ENCODE measurements around the gene ZACN. TPM values are rescaled to one million over a fixed set of nuclear protein-coding genes. Genes with fewer than 3 reads are reported as not detected.

Gene ZACN
- total RNA-seq, 2 experiments from 2014 or later, result 6.4 to 6.5 TPM

DNA sequence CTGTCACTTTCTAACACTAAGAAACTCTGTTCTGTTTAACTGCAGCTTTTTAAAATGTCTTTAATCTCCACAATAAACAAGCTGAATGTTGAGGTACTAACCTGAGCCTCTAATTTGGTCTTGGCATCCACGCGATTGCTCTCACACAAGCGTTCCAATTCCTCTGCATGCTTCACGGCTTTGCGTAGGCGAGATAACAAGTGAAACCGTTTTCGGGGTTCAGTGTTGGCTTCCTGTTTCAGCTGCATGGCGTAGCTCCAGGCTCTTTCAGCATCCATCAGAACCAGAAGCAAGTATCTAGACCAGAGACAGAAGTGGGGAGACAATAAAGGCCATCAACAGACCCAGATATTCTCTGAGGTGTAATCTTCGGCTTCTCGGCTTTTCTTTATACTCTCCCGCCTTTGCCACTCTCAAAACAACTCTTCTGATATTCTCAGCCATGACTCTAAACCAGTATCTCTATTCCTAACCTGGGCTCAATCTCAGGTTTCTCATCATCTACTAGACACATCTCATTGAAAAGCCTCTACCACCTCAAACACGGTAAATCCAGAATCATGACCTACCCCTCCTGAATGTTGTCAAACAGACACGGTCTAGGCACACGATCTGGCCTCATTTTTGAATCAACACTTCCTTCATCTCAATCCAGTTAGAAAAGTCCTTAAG lies 15.0 kb upstream of the ZACN start:
- intact Hi-C loops (cut with micrococcal nuclease), result loop anchor here (1.0 kb wide), 1 partner anchor 7 kb away; no protein-coding TSS in a partner anchor
- H3K4me1 Mint-ChIP-seq (ENCODE audit: low read depth), result peaks cover 23% of the 10 kb centered on the region
- CTCF ChIA-PET, result interaction anchor here (0.6 to 2.5 kb wide), 4 partner anchors 50 to 161 kb away, joined by 3 to 15 read pairs (median 3); no protein-coding TSS in a partner anchor
- peaks cover 57% of the 10 kb centered on the region for H3K36me3 Mint-ChIP-seq (ENCODE audit: low read depth)
- H3K27ac Mint-ChIP-seq, result peak overlapping the region; percentile 79
- no peaks in the 10 kb centered on the region for H3K27me3 Mint-ChIP-seq (ENCODE audit: low read depth)
- peak overlapping the region; percentile 52 for H3K4me3 Mint-ChIP-seq
- no peaks in the 10 kb centered on the region for H3K9me3 Mint-ChIP-seq
- DNase-seq, result peak; percentile 73

- intact Hi-C loops (cut with micrococcal nuclease), result no loop called here
- peaks cover 50% of the 10 kb centered on the region for H3K36me3 Mint-ChIP-seq (ENCODE audit: low read depth)
- no peak overlapping the region for H3K27ac Mint-ChIP-seq
- CTCF ChIA-PET, result interaction anchor here (0.5 to 1.0 kb wide), 2 partner anchors 12 to 649 kb away, joined by 3 to 6 read pairs; no protein-coding TSS in a partner anchor
- peaks cover 30% of the 10 kb centered on the region for H3K4me1 Mint-ChIP-seq (ENCODE audit: low read depth)
- H3K27me3 Mint-ChIP-seq (ENCODE audit: low read depth), result no peaks in the 10 kb centered on the region
- H3K9me3 Mint-ChIP-seq, result no peaks in the 10 kb centered on the region
- H3K4me3 Mint-ChIP-seq, result no peak overlapping the region
- no peak for DNase-seq
Observed at GRCh38 chr17:76065775-76066174, 13.2 kb upstream of the ZACN start.

GRCh38 chr17:76071531-76072147 lies 7.3 kb upstream of the ZACN start:
- intact Hi-C loops (cut with micrococcal nuclease), result loop anchor here (1.0 to 5.0 kb wide), 7 partner anchors 8 to 294 kb away; partner anchors contain the start of genes EXOC7 and UBALD2
- Mint-ChIP-seq H3K27me3 (ENCODE audit: low read depth) (peaks cover 28% of the 10 kb centered on the region), H3K9me3 (no peaks in the 10 kb centered on the region)

GRCh38 chr17:76072148-76072858 lies 6.7 kb upstream of the ZACN start, which contains the start of gene SRP68:
Gene SRP68 (minus strand): TSS chr17:76072517. CDS start chr17:76072491, 26 bp downstream.
- peaks cover 49% of the 10 kb centered on the region for H3K4me1 Mint-ChIP-seq (ENCODE audit: low read depth)
- H3K36me3 Mint-ChIP-seq (ENCODE audit: low read depth), result peaks cover 13% of the 10 kb centered on the region
- intact Hi-C loops (cut with micrococcal nuclease), result loop anchor here (5.0 kb wide), 1 partner anchor 295 kb away; a partner anchor contains a TSS
- peak; percentile 86 for DNase-seq
- no peaks in the 10 kb centered on the region for H3K9me3 Mint-ChIP-seq
- CTCF ChIA-PET, result interaction anchor here (0.8 to 1.3 kb wide), 3 partner anchors 43 to 110 kb away, joined by 3 to 7 read pairs (median 5); no protein-coding TSS in a partner anchor
- H3K27ac Mint-ChIP-seq, result peak within 1 kb of the TSS; percentile 98
- H3K4me3 Mint-ChIP-seq, result peak within 1 kb of the TSS; percentile 95
- H3K27me3 Mint-ChIP-seq (ENCODE audit: low read depth), result peaks cover 33% of the 10 kb centered on the region

More at GRCh38 chr17:76071531-76072147, 7.3 kb upstream of the ZACN start:
- H3K4me1 Mint-ChIP-seq (ENCODE audit: low read depth), result peaks cover 43% of the 10 kb centered on the region
- peak overlapping the region; percentile 98 for H3K27ac Mint-ChIP-seq
- H3K4me3 Mint-ChIP-seq, result peak overlapping the region; percentile 95
- peak; percentile 56 for DNase-seq
- peaks cover 18% of the 10 kb centered on the region for H3K36me3 Mint-ChIP-seq (ENCODE audit: low read depth)
- CTCF ChIA-PET, result interaction anchor here (0.8 to 1.3 kb wide), 4 partner anchors 9 to 110 kb away, joined by 3 to 7 read pairs (median 4); no protein-coding TSS in a partner anchor

DNA sequence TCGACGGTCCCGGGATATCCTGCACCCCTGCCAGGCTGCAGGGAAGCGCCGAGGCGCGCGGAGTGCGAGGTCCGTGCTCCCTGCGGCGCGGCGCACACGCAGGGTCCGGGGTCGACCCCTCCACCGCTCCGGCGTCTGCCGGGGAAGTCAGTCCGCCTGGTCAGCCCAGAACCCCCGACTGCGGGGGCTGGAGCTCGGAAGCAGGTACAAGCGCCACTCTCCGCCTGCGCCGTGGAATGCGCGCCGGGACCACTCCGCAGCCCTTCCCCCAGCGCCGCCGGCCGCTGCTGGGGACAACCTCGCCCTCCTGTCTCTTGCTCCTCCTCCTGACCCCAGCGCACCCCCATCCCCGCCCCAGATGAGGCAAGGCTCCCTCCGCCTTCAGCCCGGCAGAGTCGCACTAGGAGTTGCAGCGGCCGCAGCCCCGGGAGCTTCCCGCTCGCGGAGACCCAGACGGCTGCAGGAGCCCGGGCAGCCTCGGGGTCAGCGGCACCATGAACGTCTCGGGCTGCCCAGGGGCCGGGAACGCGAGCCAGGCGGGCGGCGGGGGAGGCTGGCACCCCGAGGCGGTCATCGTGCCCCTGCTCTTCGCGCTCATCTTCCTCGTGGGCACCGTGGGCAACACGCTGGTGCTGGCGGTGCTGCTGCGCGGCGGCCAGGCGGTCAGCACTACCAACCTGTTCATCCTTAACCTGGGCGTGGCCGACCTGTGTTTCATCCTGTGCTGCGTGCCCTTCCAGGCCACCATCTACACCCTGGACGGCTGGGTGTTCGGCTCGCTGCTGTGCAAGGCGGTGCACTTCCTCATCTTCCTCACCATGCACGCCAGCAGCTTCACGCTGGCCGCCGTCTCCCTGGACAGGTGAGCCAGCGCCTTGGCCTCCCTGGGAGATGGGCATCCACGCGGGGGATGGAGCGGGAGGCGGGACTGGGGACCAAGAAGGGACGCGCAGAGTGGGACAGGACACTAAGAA lies 4.3 kb upstream of the ZACN start, which contains the start of gene GALR2:
GALR2 (plus strand) TSS at position 392 of the 974 bp plus-strand sequence; CDS start at position 495, 103 bp downstream.
- Mint-ChIP-seq H3K4me3 (peak within 1 kb of the TSS; percentile 53), H3K36me3 (ENCODE audit: low read depth) (peaks cover 2% of the 10 kb centered on the region), H3K4me1 (ENCODE audit: low read depth) (peaks cover 63% of the 10 kb centered on the region), H3K27me3 (ENCODE audit: low read depth) (peaks cover 53% of the 10 kb centered on the region), H3K27ac (no peak within 1 kb of the TSS), H3K9me3 (no peaks in the 10 kb centered on the region)
- intact Hi-C loops (cut with micrococcal nuclease), result loop anchor here (1.0 to 5.0 kb wide), 2 partner anchors 60 to 297 kb away; a partner anchor contains a TSS
- CTCF ChIA-PET, result interaction anchor here (1.5 kb wide), 1 partner anchor 60 kb away, joined by 3 read pairs; no protein-coding TSS in a partner anchor
- DNase-seq, result no peak

DNA sequence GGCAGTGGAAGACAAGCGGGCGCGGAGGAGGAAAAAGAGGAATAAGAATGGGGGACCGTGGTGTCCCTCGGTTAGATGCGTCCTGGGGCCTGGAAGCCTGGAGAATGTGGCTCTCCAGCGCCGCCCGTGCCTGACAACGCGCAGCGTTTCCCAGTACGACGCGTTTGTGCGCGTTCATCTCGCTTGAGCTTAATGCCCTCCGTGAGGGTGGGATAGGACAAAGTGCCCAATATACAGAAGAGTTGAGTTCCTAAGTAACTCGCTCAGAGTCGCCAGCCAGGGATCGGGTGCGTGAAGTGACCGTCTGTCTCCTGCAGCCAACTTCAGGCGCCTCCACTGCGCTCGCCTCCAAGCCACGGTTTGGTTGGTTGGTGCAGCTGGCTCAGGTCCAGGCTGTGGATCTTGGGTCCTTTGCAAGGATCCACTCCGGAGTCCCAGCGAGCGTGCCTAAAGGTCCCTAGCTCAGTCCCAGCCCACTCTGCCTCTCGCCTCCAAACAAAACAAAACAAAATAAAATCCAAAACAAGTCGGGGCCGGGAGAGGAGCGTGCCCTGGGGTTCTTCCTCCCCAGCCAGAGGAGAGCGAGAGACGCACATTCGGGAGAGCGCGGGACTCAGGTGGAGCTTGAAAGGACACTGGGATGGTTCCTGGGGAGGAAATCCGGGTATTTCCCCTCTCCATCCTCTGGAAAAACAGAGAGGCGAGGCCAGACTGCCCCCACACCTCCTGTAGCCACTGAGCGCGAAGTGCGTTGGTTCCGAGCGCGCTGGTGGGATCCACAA lies 3.4 kb upstream of the ZACN start:
- Mint-ChIP-seq H3K4me3 (peak overlapping the region; percentile 53), H3K4me1 (ENCODE audit: low read depth) (peaks cover 61% of the 10 kb centered on the region), H3K27me3 (ENCODE audit: low read depth) (peaks cover 53% of the 10 kb centered on the region), H3K27ac (no peak overlapping the region), H3K36me3 (ENCODE audit: low read depth) (no peaks in the 10 kb centered on the region), H3K9me3 (no peaks in the 10 kb centered on the region)
- CTCF ChIA-PET, result interaction anchor here (1.5 kb wide), 2 partner anchors 20 to 61 kb away, joined by 3 to 4 read pairs; no protein-coding TSS in a partner anchor
- DNase-seq, result peak; percentile 50
- intact Hi-C loops (cut with micrococcal nuclease), result loop anchor here (1.0 kb wide), 1 partner anchor 61 kb away; no protein-coding TSS in a partner anchor

DNA sequence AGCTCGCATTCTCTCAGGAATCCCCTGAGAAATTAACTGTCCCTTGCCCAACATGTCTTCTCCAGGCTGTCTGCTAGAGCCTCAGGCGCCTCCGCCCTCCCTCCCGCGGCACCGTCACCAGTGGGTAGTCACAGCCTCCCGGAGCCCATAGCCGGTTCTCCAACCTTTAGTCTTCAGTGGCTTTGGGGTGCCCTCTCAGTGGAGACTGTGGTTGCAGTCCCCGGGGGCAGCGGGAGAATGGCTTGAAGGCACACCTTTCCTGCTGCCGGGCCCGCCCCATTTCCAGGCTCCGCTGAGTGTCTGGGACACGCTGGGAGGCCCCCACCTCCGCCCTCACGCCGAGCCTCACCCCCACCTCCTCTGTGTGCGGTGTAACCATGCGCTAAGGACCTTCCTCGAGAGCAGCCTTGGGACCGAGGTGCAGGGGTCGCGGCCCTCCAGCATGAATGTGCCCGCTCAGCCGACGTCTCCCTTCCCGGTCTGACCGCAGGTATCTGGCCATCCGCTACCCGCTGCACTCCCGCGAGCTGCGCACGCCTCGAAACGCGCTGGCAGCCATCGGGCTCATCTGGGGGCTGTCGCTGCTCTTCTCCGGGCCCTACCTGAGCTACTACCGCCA lies 2.7 kb upstream of the ZACN start:
- H3K4me3 Mint-ChIP-seq, result peak overlapping the region; percentile 63
- no peaks in the 10 kb centered on the region for H3K36me3 Mint-ChIP-seq (ENCODE audit: low read depth)
- H3K4me1 Mint-ChIP-seq (ENCODE audit: low read depth), result peaks cover 55% of the 10 kb centered on the region
- DNase-seq, result no peak
- no peak overlapping the region for H3K27ac Mint-ChIP-seq
- H3K27me3 Mint-ChIP-seq (ENCODE audit: low read depth), result peaks cover 53% of the 10 kb centered on the region
- H3K9me3 Mint-ChIP-seq, result no peaks in the 10 kb centered on the region
- CTCF ChIA-PET, result interaction anchor here (1.5 kb wide), 2 partner anchors 21 to 62 kb away, joined by 3 to 4 read pairs; no protein-coding TSS in a partner anchor
- intact Hi-C loops (cut with micrococcal nuclease), result no loop called here

- DNase-seq, result peak; percentile 72
- CTCF ChIA-PET, result interaction anchor here (1.3 to 1.6 kb wide), 3 partner anchors 22 to 72 kb away, joined by 3 to 4 read pairs (median 4); no protein-coding TSS in a partner anchor
- Mint-ChIP-seq H3K4me1 (ENCODE audit: low read depth) (peaks cover 52% of the 10 kb centered on the region), H3K9me3 (no peaks in the 10 kb centered on the region), H3K27me3 (ENCODE audit: low read depth) (peaks cover 53% of the 10 kb centered on the region), H3K27ac (no peak overlapping the region), H3K4me3 (peak overlapping the region; percentile 63), H3K36me3 (ENCODE audit: low read depth) (no peaks in the 10 kb centered on the region)
- intact Hi-C loops (cut with micrococcal nuclease), result no loop called here
Observed at GRCh38 chr17:76076765-76077583, 2.0 kb upstream of the ZACN start.

DNA sequence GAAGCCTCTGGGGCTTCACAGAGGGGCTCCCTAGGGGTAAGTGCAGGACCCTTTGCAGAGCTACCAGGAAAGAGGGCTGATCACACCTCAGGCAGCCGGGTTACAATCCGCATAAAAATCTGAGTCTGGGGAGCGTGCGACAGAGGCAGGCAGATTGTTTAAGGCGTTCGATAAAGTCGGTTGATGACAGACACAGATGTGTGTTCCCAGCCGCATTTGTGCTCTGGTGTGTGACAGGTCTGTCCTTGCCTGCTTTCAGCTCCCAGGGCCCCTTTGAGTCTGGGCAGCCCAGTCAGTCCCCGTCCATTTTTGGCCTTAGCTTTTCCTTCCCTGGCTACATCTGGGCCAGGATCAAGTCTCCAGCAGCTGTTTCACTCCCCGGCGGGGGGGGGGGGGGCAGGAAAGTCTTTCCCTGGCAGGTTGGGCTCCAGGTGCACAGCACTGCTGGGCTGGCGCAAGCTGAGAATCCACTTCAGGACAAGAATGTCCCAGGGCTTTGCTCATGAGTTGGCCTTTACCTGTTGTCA lies 1.3 kb upstream of the ZACN start:
- DNase-seq, result no peak
- peaks cover 52% of the 10 kb centered on the region for H3K4me1 Mint-ChIP-seq (ENCODE audit: low read depth)
- H3K36me3 Mint-ChIP-seq (ENCODE audit: low read depth), result no peaks in the 10 kb centered on the region
- H3K27ac Mint-ChIP-seq, result no peak overlapping the region
- H3K4me3 Mint-ChIP-seq, result no peak overlapping the region
- no peaks in the 10 kb centered on the region for H3K9me3 Mint-ChIP-seq
- CTCF ChIA-PET, result interaction anchor here (0.7 to 1.6 kb wide), 3 partner anchors 19 to 73 kb away, joined by 3 to 4 read pairs (median 4); no protein-coding TSS in a partner anchor
- intact Hi-C loops (cut with micrococcal nuclease), result no loop called here
- peaks cover 53% of the 10 kb centered on the region for H3K27me3 Mint-ChIP-seq (ENCODE audit: low read depth)
